HG03378 (cell line): ENCODE measurements around the gene AGBL4.

Source experiments
- ATAC-seq: cut with Tn5 transposase; IDR thresholded peaks from one replicate; pipeline ENCODE4 v1.9.1; 2021; ENCODE audit warnings: mild to moderate bottlenecking, moderate library complexity; ENCODE audit not compliant: unreplicated experiment

The AGBL4 gene

DNA sequence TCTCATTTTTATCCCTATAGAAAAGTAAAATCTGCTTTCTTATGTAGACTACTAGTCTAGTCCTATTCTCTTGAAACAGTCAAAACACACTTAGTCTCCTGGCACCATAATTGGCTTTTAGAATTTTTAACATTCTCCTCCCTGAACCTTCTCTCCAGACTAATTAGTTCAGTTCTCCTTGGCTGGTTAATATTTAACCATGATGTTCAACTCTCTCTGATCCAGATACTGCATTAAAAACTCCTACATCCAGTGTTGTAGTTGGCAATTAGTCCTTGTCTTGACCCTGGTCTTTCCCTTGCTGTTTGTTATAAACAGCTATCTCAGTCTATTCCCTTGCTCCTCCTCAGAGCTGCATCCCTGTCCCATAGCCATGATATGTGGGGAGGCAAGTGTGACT is 824.2 kb downstream of the AGBL4 start:
- ATAC-seq = no peak

DNA sequence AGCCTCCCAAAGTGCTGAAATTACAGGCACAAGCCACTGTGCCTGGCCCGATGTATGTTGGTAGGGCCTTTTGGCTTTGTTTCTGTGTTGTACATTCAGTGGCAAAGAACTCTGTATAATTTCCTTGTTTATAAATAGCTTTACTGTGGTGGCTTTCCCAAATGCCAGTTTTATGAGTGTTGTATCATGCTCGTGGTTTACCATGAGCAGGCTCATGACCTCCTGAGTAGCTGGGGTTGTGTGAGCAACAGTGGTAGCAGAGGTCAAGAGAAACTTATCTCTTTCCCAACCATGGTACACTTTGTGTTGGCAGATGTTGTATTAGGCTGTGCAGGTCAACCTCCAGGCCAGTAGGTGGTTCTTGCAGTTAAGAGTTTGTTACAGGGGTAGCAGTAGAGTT is 826.7 kb downstream of the AGBL4 start:
- no peak for ATAC-seq

DNA sequence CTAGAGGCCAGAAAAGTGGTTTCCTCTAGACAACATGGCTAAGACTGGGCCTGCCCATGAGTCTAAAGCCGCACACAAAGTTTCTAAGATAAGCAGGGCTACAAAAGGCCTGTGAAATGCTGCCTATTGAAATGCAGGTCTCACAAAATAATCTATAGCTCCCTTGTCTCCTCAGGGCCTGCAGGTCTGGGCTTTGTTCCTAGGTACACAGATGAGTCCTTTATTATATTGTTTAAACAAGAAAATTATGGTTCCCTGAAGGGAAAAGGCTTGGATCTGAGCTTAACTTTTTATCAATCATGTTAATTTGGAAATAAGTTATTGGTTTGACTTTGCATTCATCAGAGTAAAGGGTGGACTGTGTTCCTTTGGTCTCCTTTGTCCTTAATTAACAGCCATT is 833.6 kb downstream of the AGBL4 start:
- no peak for ATAC-seq

DNA sequence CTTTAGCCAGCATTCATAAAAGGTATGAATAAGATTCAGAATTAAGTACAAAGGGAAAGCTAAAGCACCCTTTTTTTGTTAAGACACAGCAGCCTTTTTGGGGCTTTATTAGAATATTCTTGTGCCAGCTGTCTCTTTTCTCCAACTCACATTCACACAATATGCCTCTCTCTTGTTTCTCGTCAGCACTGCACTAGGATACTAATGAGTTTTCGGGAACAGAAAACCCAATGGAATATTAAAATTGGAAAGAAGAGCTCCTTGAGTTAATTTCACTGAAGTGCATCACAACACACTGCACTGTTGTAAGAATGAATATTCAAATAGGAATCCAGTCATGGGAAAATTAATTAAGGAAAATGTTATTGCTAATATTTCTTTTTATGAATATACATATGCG is 836.7 kb downstream of the AGBL4 start:
- no peak for ATAC-seq

DNA sequence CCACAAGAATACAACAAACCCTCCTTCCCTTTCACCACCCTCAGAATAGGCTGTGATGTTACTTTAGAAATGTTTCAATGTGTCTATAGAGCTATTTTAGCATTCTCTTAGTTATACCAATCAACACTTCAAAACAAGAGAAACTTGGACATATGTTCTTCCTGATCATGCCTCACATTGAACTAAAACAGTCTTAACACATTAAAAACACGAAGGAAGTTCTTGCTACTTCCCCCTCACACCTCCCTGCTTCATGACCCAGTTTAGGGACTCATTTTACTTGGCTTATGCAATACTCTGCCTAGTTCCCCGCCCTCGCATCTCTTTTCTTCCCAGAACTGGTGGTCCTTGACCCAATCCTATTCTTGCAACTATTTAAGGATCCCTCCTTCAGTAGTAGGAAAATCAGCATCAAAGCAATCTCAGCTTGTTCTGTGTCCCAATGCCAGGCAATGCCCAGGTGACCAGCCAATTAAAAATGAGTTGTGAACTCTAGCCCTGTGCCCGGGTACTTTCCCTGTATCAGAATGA is 838.2 kb downstream of the AGBL4 start:
- ATAC-seq = no peak

DNA sequence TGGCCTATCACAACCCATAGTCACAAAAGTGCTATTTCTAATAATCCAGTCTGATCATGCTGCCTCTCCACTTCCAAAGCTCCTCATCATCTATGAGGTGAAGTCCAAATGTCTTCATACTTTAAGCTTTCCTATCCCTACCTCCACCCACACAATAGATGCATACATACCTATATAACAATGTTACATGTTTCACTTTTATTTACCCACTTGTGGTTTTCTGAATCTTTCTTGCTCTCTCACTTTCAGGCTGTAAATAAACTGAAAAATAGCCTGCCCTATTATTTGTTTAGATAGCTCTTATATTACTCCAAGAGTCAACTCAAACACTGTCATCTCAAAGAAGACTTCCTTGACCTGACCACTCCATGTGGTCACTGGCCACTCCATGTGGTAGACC is 840.3 kb downstream of the AGBL4 start:
- ATAC-seq = no peak

DNA sequence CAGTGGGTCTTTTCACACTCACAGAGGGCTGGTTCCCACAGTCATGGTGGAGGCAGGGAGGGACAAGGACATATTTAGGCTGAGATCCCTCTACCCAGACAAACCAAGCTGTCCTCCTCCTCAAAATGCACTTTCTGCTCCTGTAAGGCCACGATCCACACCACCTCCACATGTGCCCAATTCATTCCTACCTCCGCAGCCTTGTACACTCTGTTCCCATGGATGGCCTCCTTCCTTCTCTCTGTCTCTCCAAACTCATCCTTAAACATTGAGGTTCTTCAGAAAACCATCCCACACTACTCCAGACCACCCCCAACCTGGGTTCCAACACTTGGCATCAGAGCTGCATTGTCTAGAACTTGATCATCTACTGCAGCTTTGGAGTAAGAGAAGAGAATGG is 842.7 kb downstream of the AGBL4 start:
- no peak for ATAC-seq

DNA sequence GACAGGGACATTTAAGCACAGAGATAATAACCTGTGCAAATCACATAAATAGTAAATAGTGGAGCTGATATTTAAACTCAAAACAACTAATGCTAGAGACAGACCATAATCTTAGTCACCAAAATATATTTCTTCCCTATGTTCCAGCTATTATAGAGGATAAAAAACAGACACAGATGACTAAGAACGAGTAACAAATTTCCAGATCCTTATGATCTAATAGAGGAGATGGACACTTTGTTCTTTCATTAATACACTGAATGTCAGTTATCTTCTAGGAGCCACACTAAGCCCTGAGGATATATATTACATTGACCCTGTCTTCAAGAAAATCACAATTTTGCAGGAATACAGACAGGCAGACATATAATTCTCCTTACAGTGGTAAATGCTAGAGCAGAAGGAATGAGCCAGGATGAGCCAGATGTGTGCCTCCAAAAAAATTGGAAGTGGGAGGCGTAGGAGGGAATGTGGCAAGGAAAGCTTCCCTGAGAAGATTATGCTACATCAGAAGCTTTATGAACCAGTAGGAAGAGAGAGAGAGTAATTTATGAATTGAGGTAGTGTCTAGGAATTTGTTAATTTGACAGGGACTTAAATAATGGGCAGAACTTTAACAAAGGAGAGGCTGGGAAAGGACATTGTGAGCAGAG is 851.7 kb downstream of the AGBL4 start:
- no peak for ATAC-seq

DNA sequence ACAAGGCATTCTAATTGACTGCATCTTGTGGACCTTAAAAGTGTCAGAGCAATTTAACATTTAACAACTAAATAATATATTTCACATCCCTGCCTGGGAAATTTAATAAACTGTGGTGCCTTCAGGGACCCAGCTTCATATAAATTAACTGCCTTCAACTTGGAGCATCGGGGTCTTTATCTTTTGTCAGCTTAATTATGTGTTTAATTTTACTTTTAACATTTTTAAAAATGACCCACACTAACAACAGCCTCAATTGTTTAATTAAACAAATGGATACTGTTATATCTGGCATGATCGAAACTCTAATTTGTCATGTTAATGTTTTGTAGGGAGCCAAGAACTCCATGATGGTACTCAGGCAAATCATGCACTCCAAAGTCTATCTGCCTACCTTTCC is 857.7 kb downstream of the AGBL4 start:
- no peak for ATAC-seq

DNA sequence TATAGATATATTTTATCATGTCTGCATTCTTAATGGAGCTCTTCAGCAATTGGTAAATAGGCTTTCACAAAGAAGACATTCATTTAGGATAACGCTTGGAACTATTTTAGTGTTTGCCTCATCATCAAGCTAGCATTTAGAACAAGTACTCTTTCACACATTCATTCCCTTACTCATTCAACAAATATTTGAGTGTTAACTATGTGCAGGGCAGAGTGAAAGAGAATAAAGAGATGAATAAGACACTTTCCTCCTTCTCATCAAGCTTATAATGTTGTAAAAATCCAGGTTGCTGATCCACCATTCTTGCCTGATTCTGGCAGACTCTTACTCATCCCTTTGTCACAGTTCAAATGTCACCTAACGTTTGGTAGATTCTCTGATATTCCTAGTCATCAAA is 860.7 kb downstream of the AGBL4 start:
- ATAC-seq = no peak

DNA sequence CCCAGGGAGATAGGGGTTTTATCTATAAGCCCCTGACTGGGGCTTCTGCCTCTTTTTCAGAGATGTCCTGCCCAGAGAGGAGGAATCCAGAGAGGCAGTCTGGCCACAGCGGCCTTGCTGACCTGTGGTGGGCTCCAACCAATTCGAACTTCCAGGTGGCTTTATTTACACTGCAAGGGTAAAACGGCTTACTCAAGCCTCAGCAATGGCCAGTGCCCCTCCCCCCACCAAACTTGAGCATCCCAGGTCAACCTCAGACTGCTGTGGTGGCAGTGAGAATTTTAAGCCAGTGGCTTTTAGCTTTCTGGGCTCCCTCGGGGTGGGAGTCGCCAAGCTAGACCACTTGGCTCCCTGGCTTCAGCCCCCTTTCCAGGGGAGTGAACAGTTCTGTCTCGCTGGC is 863.1 kb downstream of the AGBL4 start:
- ATAC-seq = no peak

DNA sequence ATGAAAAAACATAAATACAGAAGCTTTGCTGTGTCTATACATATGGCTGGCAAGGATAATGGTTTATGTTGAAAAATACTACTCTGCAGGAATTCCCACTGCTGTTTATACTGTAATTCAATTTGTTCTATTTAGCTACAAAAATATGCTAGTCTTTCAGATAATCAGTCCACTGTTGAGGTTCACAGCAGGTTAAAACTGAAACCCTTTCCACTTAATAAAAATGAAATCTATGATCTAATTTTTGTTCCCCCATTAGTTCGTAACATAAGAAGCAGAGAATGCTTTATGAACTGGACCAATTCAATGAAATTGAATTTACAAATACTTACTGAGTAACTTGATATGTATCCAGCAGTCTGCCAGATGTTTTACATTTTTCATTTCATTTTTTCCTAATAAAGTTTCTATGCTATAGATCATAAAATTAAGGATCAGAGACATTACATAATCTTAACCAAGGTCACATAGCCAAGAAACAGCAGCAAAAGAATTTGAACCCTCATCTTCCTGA is 887.0 kb downstream of the AGBL4 start:
- no peak for ATAC-seq

DNA sequence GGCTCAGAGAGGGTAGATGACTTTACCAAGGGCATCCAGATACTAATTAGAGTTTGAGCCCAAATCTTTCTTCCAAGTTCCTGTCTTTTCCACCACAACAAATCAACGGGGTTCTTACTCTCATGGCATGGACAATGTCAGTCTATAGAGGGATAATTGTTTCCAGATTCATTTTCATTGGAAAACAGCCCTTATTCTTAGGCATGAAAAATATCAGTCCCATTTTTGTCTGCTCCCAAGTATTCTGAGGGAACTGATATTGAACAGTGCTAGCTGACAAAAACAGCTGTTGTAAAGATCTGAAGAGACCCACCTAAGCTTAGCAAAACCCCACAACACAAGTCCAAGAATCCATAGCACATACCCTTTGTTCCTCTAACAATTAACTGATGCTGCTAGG is 898.0 kb downstream of the AGBL4 start:
- ATAC-seq = no peak

DNA sequence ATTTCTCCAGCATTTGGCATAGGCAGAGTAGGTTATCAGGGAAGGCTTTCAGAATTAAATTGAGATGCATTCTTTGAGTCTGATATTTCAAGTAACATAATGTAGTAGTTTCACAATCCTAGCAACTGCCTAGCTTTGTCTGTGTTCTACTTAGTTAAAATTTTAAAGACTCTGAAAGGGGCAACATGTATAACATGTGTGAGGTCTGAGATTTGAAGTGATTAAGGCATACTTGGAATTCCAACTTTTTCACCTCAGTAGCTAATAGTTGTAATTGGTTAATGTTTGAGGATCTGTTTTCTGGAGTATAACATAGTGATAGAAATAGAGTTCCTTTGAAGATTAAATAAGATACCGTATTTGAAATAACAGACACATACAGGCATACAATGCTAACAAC is 911.8 kb downstream of the AGBL4 start:
- ATAC-seq = no peak

DNA sequence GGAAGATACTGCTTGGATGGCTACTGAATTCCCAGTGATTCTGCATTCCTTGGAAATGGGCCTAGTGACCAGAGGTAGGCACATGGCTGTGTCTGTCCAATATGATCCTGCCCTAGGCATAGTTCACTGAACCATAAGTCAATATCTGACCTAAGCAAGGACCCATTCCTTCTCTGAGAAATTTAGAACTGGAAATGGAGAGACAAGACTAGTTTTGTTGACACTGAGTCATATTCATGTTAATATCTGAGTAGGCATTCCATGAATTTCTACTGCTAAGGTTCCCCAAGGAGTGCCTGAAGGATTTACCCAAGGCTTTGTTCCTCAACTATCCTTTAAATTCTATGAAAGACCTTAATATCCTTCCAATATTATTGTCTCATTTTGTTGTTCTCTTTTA is 917.3 kb downstream of the AGBL4 start:
- ATAC-seq = no peak

DNA sequence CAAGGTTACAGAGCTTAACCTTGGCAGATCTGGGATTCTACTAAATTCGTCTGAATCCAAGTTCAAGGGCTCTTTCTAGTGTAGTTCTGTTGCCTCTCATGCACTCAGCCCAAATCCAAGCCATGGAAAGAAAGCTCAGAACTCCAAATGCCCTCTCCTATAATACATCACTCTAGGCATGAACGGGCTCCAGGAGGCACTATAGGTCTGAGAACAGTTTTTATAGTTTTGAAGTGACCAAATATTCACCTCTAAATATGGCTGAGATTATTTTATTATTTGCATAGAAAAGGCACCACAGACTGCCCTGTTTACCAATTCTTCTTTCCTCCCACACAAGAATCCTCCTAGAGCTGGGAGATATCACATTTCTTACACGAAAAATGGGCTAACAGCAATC is 919.2 kb downstream of the AGBL4 start:
- no peak for ATAC-seq

DNA sequence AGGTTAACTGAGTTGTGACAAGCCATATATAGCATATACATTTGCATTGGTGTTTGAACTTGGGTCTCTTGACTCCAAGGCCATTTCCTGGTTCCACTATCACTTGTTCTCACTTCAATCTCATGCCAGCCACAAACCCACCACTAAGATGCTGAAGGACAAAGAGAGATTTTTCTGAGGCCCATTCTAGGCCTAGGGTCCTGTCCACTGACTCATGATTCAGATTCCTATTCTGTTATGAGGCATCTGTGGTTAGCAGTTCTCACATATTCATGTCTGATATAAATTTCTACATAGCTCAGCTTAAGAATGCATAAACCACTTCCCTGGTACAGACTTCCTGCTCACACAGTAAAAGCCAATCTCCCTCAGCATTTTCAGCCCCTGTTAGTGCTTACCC is 921.0 kb downstream of the AGBL4 start:
- peak; percentile 67 for ATAC-seq

DNA sequence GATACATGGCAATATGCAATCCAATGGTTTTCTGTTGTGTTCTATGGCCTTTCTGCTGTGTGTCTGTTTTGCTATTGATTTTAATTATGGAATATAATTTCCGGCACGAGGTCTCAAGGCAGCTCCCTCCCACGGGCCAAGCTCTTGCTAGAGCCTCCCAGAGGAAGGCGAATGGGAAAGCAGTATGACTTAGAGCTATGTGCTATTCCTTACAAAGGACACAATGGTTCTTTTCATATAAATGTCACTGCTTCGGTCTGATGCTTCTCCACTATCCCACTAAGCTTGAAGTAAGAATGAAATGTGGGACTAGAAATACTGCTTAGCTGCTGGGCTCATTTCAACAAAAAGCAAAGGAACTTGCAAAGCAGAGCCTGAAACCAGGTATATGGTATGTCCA is 924.9 kb downstream of the AGBL4 start:
- no peak for ATAC-seq

DNA sequence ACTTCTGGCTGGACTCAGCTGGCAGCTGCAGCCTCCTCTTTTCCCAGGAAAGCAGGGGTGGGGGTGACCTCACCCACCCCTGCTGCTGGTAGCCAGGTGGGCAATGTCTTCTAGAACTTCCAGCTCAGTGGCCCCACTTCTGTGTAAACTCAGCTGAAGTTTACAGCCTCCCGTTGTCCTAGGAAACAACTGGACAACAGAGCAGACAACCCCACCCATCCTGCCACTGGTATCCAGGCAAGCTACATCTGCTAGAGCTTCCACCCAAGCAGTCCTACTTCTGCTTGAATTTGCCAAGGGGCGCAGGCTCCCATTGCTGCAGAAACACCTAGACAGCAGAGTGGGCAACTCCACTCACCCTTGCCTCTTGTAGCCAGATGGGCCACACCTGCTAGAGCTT is 937.4 kb downstream of the AGBL4 start:
- no peak for ATAC-seq

DNA sequence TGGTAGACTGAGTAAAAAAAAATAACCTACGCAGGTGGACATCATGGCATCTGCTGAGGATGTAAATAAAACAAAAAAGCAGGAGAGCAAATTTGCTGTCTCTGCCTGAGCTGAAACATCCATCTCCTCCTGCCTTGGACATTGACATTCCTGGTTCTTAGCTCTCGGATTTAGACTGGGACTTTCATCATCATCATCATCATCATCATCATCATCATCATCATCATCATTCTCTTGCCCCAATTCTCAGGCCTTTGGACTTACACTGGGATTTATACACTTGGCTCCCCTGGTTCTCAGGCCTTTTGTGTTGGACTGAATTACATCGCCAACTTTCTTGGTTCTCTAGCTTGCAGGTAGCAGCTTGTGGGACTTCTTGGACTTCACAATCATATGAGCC is 938.7 kb downstream of the AGBL4 start:
- no peak for ATAC-seq

DNA sequence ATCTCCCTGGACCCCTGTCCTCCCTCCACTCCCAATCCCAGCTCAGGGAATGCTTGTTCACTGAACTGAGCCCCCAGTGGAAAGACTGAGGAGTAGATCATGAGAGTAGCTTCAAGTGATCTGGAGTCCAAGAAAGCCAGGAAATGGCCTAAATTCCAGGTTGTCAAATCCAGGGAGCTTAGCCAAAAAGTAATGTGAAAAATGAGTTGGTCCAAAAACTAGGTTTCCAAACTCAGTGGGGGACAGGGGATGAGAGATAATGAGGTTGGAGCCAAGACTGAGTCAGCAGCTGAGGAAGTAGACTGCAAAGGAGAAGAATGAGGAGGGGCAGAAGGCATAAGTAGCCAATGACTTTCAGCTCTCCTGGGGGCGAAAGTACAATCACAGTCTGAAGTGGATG is 963.0 kb downstream of the AGBL4 start:
- no peak for ATAC-seq

DNA sequence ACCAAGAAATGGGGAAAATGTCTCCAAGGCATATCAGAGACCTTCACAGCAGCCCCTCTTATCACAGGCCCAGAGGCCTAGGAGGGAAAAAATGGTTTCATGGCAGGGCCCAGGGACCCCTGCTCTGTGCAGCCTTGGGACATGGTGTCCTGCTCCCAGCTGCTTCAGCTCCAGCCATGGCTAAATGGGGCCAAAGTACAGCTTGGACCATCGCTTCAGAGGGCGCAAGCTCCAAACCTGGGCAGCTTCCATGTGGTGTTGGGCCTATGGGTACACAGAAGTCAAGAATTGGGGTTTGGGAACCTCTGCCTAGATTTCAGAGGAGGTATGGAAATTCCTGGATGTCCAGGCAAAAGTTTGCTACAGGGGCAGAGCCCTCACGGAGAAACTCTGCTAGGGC is 964.7 kb downstream of the AGBL4 start:
- ATAC-seq = no peak

DNA sequence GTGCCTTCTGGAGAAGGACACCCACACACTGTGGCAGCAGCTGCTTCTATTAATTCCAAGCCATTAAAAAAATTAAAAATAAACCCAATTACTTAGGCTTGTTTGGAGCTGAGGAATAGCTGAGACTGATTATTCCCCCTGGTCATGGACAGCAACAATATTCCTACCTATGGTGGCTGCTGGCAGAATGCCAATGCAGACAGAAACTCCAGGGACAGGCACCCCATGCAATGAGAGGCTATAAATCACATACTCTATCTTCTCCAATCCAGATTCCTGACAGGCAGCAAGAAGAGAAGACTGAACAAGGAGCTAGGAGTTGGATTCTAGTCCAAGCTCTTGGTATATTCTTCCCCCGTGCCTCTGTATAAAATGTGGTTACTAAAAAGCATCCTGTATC is 971.7 kb downstream of the AGBL4 start:
- no peak for ATAC-seq
